HEK293T (cell line): Measurements from ENCODE around the gene AK5.

Source experiments
- FOXK2 ChIP-seq: fragments of 450-650 bp; IDR thresholded peaks from 2 replicates; pipeline ENCODE4 v1.6.1; 2016; ENCODE audit warnings: mild to moderate bottlenecking
- FOXM1 ChIP-seq: fragments of 450-650 bp; IDR thresholded peaks from 2 replicates; pipeline ENCODE4 v1.6.1; 2017; ENCODE audit warnings: mild to moderate bottlenecking, borderline replicate concordance

DNA sequence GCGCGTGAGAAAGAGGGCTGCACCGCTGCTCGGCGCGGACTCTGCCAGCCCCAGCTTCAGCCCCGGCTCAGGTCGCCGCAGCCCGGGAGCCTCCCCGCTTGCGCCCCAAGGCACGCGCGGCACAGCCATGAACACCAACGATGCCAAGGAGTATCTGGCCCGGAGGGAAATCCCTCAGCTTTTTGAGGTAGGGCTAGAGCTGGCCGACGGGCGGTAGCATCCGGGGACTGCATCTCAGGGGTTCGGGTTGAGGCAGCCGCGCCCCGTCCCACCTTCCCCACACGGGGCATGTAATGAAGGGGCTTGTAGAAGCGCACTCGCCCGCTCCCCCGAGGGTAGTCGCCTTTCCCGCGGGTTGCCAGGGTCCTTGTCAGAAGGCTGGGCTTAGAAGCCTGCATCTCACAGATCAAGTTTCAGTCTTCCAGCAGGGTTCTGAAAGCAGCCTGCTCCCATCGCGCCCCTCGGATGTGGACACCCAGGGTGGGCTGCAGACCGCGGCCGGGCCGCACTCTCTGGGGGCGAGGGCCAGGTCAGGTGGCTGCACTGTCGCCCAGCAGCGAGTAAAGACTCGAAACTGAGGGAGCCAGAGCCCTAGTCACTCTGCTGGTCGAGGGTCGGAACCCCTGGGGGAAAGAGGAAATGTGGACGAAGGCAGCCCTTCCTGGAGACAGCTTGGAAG lies 507 bp downstream of the AK5 start:
- TF ChIP-seq FOXK2: no peak
- no peak for TF ChIP-seq FOXM1
